Fibroblast of peridontal ligament (primary cell): Measurements from ENCODE around the gene GIT1.

ENCODE experiments used
- DNase-seq: peaks from one replicate; pipeline ENCODE4 v3.0.0-alpha.2; 2010; ENCODE audit errors: extremely low read depth

GIT1 gene

DNA sequence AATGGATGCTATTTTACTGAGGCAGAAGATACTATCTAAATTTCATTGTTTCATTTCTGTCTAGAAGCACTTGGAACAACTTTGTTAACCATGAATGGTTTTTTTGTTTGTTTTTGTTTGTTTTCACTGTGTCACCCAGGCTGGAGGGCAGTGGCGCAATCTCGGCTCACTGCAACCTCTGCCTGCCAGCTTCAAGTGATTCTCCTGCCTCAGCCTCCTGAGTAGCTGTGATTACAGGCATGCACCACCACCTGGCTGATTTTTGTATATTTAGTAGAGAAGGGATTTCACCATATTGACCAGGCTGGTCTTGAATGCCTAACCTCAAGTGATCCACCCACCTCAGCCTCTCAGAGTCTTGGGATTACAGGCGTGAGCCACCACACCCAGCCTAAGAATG lies 63.1 kb downstream of the GIT1 start:
- no peak for DNase-seq

- no peak for DNase-seq
Measured at GRCh38 chr17:29524692-29525091, 64.8 kb downstream of the GIT1 start.
